Measurements from ENCODE around the gene IFI35. TPM values are rescaled to one million over a fixed set of nuclear protein-coding genes. Genes with fewer than 3 reads are reported as not detected.

The IFI35 gene
- total and polyA plus RNA-seq, 8 donors, result 4.0 to 145 (median 30.2) TPM

DNA sequence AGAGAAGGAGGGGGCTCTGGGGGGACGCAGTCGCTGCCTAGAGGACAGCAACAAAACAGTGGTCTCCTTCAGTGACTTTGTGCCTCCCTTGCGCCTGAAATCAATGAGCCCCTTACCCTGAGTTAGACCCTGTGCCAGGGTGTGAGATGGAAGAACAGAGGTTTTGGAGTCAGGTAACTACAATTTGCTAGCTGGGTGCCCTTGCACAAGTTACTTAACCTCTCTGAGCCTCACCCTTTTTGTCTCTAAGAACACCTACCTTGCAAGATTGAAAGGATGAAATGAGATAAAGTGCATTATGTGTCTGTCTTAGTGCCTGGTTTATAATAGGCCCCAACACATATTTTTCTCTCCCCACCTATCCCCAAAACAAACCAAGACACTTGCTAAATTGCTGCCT, 28.3 kb downstream of the IFI35 start:
- Histone ChIP-seq H3K4me3 (no peak overlapping the region), H3K9me3 (no peaks in the 10 kb centered on the region), H3K27ac (no peak overlapping the region), H3K4me1 (no peaks in the 10 kb centered on the region), H3K27me3 (no peaks in the 10 kb centered on the region), H3K36me3 (no peaks in the 10 kb centered on the region)
- no peak for TF ChIP-seq POLR2AphosphoS5 (IDR thresholded peaks at IDR 0.05)
- no peak for TF ChIP-seq POLR2A (IDR thresholded peaks at IDR 0.05)
- TF ChIP-seq, protein P1, sequence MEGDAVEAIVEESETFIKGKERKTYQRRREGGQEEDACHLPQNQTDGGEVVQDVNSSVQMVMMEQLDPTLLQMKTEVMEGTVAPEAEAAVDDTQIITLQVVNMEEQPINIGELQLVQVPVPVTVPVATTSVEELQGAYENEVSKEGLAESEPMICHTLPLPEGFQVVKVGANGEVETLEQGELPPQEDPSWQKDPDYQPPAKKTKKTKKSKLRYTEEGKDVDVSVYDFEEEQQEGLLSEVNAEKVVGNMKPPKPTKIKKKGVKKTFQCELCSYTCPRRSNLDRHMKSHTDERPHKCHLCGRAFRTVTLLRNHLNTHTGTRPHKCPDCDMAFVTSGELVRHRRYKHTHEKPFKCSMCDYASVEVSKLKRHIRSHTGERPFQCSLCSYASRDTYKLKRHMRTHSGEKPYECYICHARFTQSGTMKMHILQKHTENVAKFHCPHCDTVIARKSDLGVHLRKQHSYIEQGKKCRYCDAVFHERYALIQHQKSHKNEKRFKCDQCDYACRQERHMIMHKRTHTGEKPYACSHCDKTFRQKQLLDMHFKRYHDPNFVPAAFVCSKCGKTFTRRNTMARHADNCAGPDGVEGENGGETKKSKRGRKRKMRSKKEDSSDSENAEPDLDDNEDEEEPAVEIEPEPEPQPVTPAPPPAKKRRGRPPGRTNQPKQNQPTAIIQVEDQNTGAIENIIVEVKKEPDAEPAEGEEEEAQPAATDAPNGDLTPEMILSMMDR (IDR thresholded peaks at IDR 0.05), result no peak
- no peak for TF ChIP-seq EP300 (IDR thresholded peaks at IDR 0.05)
- 80 to 90% (median 85%) methylated on average over 3 of the region's 3 CpGs for WGBS, 5 donors
- no peak for DNase-seq
- intact Hi-C loops (cut with DNase I; ENCODE audit: low total_unique reads), result no loop called here

DNA sequence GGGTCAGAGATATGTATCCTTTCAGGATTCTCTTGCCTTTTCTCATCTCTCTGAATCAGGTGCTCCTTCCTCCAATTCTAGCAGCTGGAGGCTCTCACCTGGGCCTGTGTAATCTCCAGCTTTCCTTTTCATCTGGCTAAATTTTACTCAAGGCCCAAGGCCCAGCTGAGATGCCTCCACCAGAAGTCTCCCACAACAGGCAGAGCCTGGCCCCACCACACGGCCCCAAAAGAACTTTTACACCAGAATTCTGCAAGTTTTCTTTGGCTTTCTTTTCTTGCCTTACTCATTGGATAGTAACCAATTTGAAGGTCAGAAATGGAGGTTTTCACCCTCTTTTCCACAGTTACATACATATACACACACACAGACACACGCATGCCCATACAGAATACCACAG, 33.1 kb downstream of the IFI35 start:
- intact Hi-C loops (cut with DNase I; ENCODE audit: low total_unique reads), result no loop called here
- TF ChIP-seq POLR2A (IDR thresholded peaks at IDR 0.05) (no peak), POLR2AphosphoS5 (IDR thresholded peaks at IDR 0.05) (no peak), EP300 (IDR thresholded peaks at IDR 0.05) (no peak)
- TF ChIP-seq, protein P1 (IDR thresholded peaks at IDR 0.05), result no peak
- no peaks in the 10 kb centered on the region for H3K27me3 ChIP-seq
- no peak overlapping the region for H3K27ac ChIP-seq
- 91 to 98% (median 96%) methylated on average over 2 of the region's 2 CpGs for WGBS, 5 donors
- no peaks in the 10 kb centered on the region for H3K9me3 ChIP-seq
- no peak overlapping the region for H3K4me3 ChIP-seq
- H3K36me3 ChIP-seq, result no peaks in the 10 kb centered on the region
- no peaks in the 10 kb centered on the region for H3K4me1 ChIP-seq
- DNase-seq, result no peak

DNA sequence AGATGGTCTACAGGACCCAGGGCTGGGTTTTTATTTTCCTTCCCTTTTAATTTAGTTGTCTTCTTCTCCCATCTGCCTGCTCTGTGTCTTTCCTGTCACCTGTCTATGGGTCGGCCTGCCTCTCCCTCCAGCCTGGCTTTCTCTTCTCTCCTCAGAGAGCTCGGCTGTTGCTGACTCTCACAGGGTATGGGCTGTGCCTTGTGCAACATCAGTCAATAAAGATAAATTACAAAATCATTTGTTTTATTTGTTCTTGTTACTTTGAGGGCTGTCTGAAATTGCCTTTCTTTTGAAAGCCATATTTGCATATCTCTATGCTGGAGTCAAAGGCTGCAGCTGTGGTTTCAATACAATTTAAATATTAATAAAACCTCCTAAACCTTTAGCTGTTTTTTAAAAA, 34.1 kb downstream of the IFI35 start:
- H3K36me3 ChIP-seq, result peaks cover 0 to 6% (median 0%) of the 10 kb centered on the region in 4 donors
- no peak for DNase-seq
- H3K4me3 ChIP-seq, result no peak overlapping the region
- H3K27me3 ChIP-seq, result no peaks in the 10 kb centered on the region
- H3K9me3 ChIP-seq, result no peaks in the 10 kb centered on the region
- H3K27ac ChIP-seq, result no peak overlapping the region
- TF ChIP-seq POLR2AphosphoS5 (IDR thresholded peaks at IDR 0.05), result no peak
- no peak for TF ChIP-seq EP300 (IDR thresholded peaks at IDR 0.05)
- TF ChIP-seq POLR2A (IDR thresholded peaks at IDR 0.05), result no peak
- TF ChIP-seq, protein P1 (IDR thresholded peaks at IDR 0.05), result no peak
- H3K4me1 ChIP-seq, result no peaks in the 10 kb centered on the region
- WGBS, 5 donors, result 21 to 57% (median 46%) methylated on average over 2 of the region's 2 CpGs
- intact Hi-C loops (cut with DNase I; ENCODE audit: low total_unique reads), result no loop called here

DNA sequence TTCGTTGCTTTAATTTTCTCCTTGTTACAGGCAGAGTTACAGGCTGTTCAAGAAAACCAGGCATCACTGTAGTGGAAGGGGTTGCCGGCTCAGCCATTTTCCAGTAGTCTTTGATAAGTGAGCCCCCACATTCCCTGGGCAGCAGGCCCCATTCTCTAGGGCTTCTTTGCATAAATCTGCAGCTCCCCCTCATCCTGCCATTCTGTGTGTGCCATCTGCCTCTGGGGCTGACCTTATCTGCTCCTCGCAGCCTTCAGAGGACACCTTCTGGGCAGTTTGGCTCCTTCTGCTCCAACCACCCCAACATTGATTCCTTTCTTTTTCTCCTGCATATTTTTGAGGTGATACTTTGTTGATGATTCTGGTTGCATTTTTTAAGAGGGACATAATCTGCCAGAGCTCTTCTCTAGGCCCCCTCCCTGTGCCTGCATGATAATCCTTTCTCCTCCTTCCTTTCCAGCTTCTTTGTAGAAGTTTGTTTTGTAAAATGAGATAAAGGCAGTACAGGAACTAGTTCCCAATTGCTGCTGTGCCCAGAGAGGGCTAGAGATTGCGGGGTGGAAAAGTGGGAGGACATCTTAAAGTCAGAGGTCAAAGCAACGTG, 35.5 kb downstream of the IFI35 start:
- intact Hi-C loops (cut with DNase I; ENCODE audit: low total_unique reads), result no loop called here
- H3K4me1 ChIP-seq, result no peaks in the 10 kb centered on the region
- no peak for DNase-seq
- H3K27me3 ChIP-seq, result no peaks in the 10 kb centered on the region
- no peaks in the 10 kb centered on the region for H3K9me3 ChIP-seq
- H3K36me3 ChIP-seq, result peaks cover 0 to 6% (median 0%) of the 10 kb centered on the region in 4 donors
- no peak overlapping the region for H3K27ac ChIP-seq
- no peak for TF ChIP-seq POLR2AphosphoS5 (IDR thresholded peaks at IDR 0.05)
- TF ChIP-seq, protein P1 (IDR thresholded peaks at IDR 0.05), result no peak
- no peak overlapping the region for H3K4me3 ChIP-seq
- WGBS, 5 donors, result 58 to 73% (median 68%) methylated on average over 5 of the region's 5 CpGs

Data from stomach (tissue), 9 donors.